ENCODE measurements around the gene HTRA3.
"Not testable (repeated sequence)": the region's sequence is repeated elsewhere in the genome, so short reads cannot be mapped to it uniquely, and the experiment has no call there.

Gene HTRA3

GRCh38 chr4:8325291-8325973 lies 55.9 kb downstream of the HTRA3 start:
- no peak for DNase-seq (ENCODE audit: low read depth in 2 of 2)

GRCh38 chr4:8326206-8326605 lies 56.7 kb downstream of the HTRA3 start:
- no peak for DNase-seq (ENCODE audit: low read depth in 2 of 2)

GRCh38 chr4:8328456-8328855 lies 58.9 kb downstream of the HTRA3 start:
- no peak for DNase-seq (ENCODE audit: low read depth in 2 of 2)

- no peak for DNase-seq (ENCODE audit: low read depth in 2 of 2)
Observed at GRCh38 chr4:8328866-8329559, 59.5 kb downstream of the HTRA3 start.

GRCh38 chr4:8329560-8329858 lies 60.0 kb downstream of the HTRA3 start:
- no peak for DNase-seq (ENCODE audit: low read depth in 2 of 2)

GRCh38 chr4:8329859-8330761 lies 60.6 kb downstream of the HTRA3 start:
- no peak for DNase-seq (ENCODE audit: low read depth in 2 of 2)

GRCh38 chr4:8330821-8331574 lies 61.4 kb downstream of the HTRA3 start:
- no peak for DNase-seq (ENCODE audit: low read depth in 2 of 2)

GRCh38 chr4:8331575-8331955 lies 62.0 kb downstream of the HTRA3 start:
- DNase-seq (ENCODE audit: low read depth in 2 of 2) = no peak

GRCh38 chr4:8332038-8332857 lies 62.7 kb downstream of the HTRA3 start:
- no peak for DNase-seq (ENCODE audit: low read depth in 2 of 2)

- DNase-seq (ENCODE audit: low read depth in 2 of 2) = no peak
Observed at GRCh38 chr4:8332891-8333331, 63.4 kb downstream of the HTRA3 start.

- DNase-seq (ENCODE audit: low read depth in 2 of 2) = no peak
Observed at GRCh38 chr4:8333726-8334460, 64.3 kb downstream of the HTRA3 start.

- DNase-seq (ENCODE audit: low read depth in 2 of 2) = no peak
Observed at GRCh38 chr4:8334786-8335460, 65.4 kb downstream of the HTRA3 start.

- DNase-seq (ENCODE audit: low read depth in 2 of 2) = no peak
Observed at GRCh38 chr4:8335848-8336247, 66.3 kb downstream of the HTRA3 start.

- DNase-seq (ENCODE audit: low read depth in 2 of 2) = no peak
Observed at GRCh38 chr4:8336412-8337075, 67.0 kb downstream of the HTRA3 start.

- no peak for DNase-seq (ENCODE audit: low read depth in 2 of 2)
Observed at GRCh38 chr4:8338351-8338961, 68.9 kb downstream of the HTRA3 start.

- no peak for DNase-seq (ENCODE audit: low read depth in 2 of 2)
Observed at GRCh38 chr4:8340781-8341241, 71.3 kb downstream of the HTRA3 start.

- not testable (repeated sequence) for DNase-seq (ENCODE audit: low read depth in 2 of 2)
Observed at GRCh38 chr4:8341281-8341680, 71.7 kb downstream of the HTRA3 start.

- DNase-seq (ENCODE audit: low read depth in 2 of 2) = no peak
Observed at GRCh38 chr4:8341691-8342090, 72.1 kb downstream of the HTRA3 start.

Data from stimulated activated CD4-positive, alpha-beta T cell treated with anti-CD3 and anti-CD28 coated beads, Interleukin-1b, Interleukin-23, amount 100 ng/mL, for 4 hours (primary cell).